Ammon's horn (tissue), 1 donor: Measurements from ENCODE around the gene MRPL23.

Source experiments
- DNase-seq: peaks from one replicate; pipeline ENCODE4 v3.0.0-alpha.2; 2016; ENCODE audit warnings: low spot score

Gene MRPL23

GRCh38 chr11:1990872-1991578, 43.9 kb downstream of the MRPL23 start:
- DNase-seq, result no peak

- DNase-seq, result no peak
Observed at GRCh38 chr11:1992111-1992510, 45.0 kb downstream of the MRPL23 start.

GRCh38 chr11:1994121-1994520, 47.0 kb downstream of the MRPL23 start:
- DNase-seq, result no peak

- DNase-seq, result no peak
Observed at GRCh38 chr11:1997755-1998154, 50.6 kb downstream of the MRPL23 start, which contains the start of gene H19. H19 (minus strand) TSS chr11:1997842.

GRCh38 chr11:1998290-1998689, 51.2 kb downstream of the MRPL23 start:
- no peak for DNase-seq

- DNase-seq, result no peak
Observed at GRCh38 chr11:1998861-1999260, 51.7 kb downstream of the MRPL23 start.

GRCh38 chr11:2002042-2002776, 55.1 kb downstream of the MRPL23 start:
- DNase-seq, result no peak

- no peak for DNase-seq
Observed at GRCh38 chr11:2002807-2003206, 55.7 kb downstream of the MRPL23 start.

- DNase-seq, result no peak
Observed at GRCh38 chr11:2004466-2004865, 57.3 kb downstream of the MRPL23 start.
